ENCODE measurements around the gene AGFG1.

AGFG1 gene

GRCh38 chr2:227461811-227462461, 10.0 kb upstream of the AGFG1 start:
- Histone ChIP-seq H3K27me3 (ENCODE audit: insufficient read depth, low read length) (no peaks in the 10 kb centered on the region), H4K12ac (ENCODE audit: low read depth, low read length) (no peak overlapping the region), H2BK5ac (ENCODE audit: low read depth, low read length, poor library complexity) (no peak overlapping the region), H3K23ac (ENCODE audit: low read length) (no peak overlapping the region), H3K79me1 (ENCODE audit: low read length) (peaks cover 11% of the 10 kb centered on the region), H3K4me3 (ENCODE audit: low read depth, low read length) (no peak overlapping the region), H3K79me2 (ENCODE audit: control insufficient read depth, insufficient read depth, low read length, poor library complexity) (no peaks in the 10 kb centered on the region), H3K14ac (ENCODE audit: low read length) (no peak overlapping the region), H3K4me1 (ENCODE audit: control insufficient read depth in 1 of 2, insufficient read depth in 2 of 2, low read length in 2 of 2) (peaks cover 8 to 11% of the 10 kb centered on the region in 2 experiments), H4K91ac (ENCODE audit: low read depth, low read length) (no peak overlapping the region), H3K27ac (ENCODE audit: low read depth, low read length) (no peak overlapping the region), H4K8ac (ENCODE audit: low read depth, low read length) (no peak overlapping the region), H3K9me3 (ENCODE audit: insufficient read depth, low read depth, low read length) (no peaks in the 10 kb centered on the region), H3K18ac (ENCODE audit: low read length) (no peak overlapping the region), H2BK12ac (ENCODE audit: low read length) (no peak overlapping the region), H3K9ac (ENCODE audit: low read length) (no peak overlapping the region), H2AK5ac (ENCODE audit: low read length) (no peak overlapping the region), H3K4ac (ENCODE audit: low read depth, low read length) (no peak overlapping the region), H2BK120ac (ENCODE audit: insufficient read depth, low read length, poor library complexity) (no peak overlapping the region), H3K4me2 (ENCODE audit: low read length) (no peak overlapping the region), H3K36me3 (ENCODE audit: control insufficient read depth in 1 of 2, insufficient read depth in 2 of 2, low read length in 2 of 2) (no peaks in the 10 kb centered on the region), H2AFZ (ENCODE audit: insufficient read depth, low read length, poor library complexity) (no peak overlapping the region)
- no CpG with 5 or more reads among the region's 4 CpGs for WGBS (ENCODE audit: extremely low coverage, insufficient coverage, insufficient read length)
- peak in 1 of 2 donors; percentile 51 for DNase-seq

GRCh38 chr2:227462462-227462951, 9.4 kb upstream of the AGFG1 start:
- peak; percentile 81 to 83 for DNase-seq
- Histone ChIP-seq H3K4me2 (ENCODE audit: low read length) (no peak overlapping the region), H4K91ac (ENCODE audit: low read depth, low read length) (no peak overlapping the region), H3K9ac (ENCODE audit: low read length) (no peak overlapping the region), H2BK12ac (ENCODE audit: low read length) (no peak overlapping the region), H4K12ac (ENCODE audit: low read depth, low read length) (no peak overlapping the region), H3K27me3 (ENCODE audit: insufficient read depth, low read length) (no peaks in the 10 kb centered on the region), H3K27ac (ENCODE audit: low read depth, low read length) (no peak overlapping the region), H3K4me3 (ENCODE audit: low read depth, low read length) (no peak overlapping the region), H3K79me1 (ENCODE audit: low read length) (peaks cover 15% of the 10 kb centered on the region), H3K4ac (ENCODE audit: low read depth, low read length) (no peak overlapping the region), H3K36me3 (ENCODE audit: control insufficient read depth in 1 of 2, insufficient read depth in 2 of 2, low read length in 2 of 2) (no peaks in the 10 kb centered on the region), H2BK5ac (ENCODE audit: low read depth, low read length, poor library complexity) (no peak overlapping the region), H3K14ac (ENCODE audit: low read length) (no peak overlapping the region), H3K4me1 (ENCODE audit: control insufficient read depth in 1 of 2, insufficient read depth in 2 of 2, low read length in 2 of 2) (peaks cover 10 to 13% of the 10 kb centered on the region in 2 experiments), H3K18ac (ENCODE audit: low read length) (no peak overlapping the region), H4K8ac (ENCODE audit: low read depth, low read length) (no peak overlapping the region), H3K79me2 (ENCODE audit: control insufficient read depth, insufficient read depth, low read length, poor library complexity) (no peaks in the 10 kb centered on the region), H2AK5ac (ENCODE audit: low read length) (no peak overlapping the region), H2BK120ac (ENCODE audit: insufficient read depth, low read length, poor library complexity) (no peak overlapping the region), H3K23ac (ENCODE audit: low read length) (no peak overlapping the region), H2AFZ (ENCODE audit: insufficient read depth, low read length, poor library complexity) (no peak overlapping the region), H3K9me3 (ENCODE audit: insufficient read depth, low read depth, low read length) (no peaks in the 10 kb centered on the region)
- WGBS (ENCODE audit: extremely low coverage, insufficient coverage, insufficient read length): no CpG with 5 or more reads among the region's 6 CpGs

DNA sequence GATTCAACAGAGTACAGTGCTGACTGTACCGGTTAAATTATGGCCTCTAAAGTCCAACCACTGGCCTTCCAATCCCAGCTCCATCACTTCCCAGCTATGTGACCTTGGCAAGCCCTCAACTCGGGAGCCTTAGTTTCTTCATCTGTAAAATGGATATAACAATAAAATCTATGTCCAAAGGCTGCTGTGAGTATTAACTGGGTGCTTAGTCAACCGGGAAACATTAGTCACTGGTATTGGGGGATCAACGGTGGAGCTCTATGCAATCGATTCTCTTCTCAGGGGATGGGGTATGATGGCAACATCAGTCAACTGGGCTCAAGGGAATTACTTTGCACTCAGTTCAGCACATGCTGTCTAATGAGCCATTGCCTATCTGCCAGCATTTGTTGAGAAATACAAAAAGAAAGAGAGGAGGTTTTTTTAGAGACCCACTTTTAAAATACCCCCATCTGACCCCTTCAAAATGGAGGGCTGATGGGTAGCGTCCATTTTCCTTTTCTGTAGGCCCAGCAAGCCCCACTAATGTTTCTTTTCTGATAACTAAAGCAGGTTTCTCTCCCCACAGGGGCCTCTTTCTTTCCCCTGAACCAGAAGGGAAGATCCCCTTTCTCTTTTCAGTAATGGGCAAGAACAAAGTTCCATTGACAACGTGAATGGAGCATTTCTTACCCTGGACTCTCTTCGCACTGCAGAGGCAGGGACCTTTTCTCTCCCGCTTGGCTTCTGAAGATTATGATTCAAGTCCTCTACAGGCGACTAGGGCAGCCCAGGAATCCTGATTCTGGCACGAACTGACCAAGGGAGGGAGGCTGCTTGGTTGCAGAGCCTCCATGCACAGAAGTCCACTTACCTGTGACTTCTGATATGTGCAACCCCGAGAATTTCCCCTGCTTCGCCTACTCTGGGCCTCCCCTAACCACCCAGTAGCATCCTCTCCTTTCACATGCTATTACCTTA, 8.7 kb upstream of the AGFG1 start:
- Histone ChIP-seq H3K27me3 (ENCODE audit: insufficient read depth, low read length) (no peaks in the 10 kb centered on the region), H4K91ac (ENCODE audit: low read depth, low read length) (no peak overlapping the region), H3K18ac (ENCODE audit: low read length) (no peak overlapping the region), H2BK12ac (ENCODE audit: low read length) (no peak overlapping the region), H3K4me3 (ENCODE audit: low read depth, low read length) (no peak overlapping the region), H3K79me2 (ENCODE audit: control insufficient read depth, insufficient read depth, low read length, poor library complexity) (no peaks in the 10 kb centered on the region), H2BK5ac (ENCODE audit: low read depth, low read length, poor library complexity) (no peak overlapping the region), H3K9ac (ENCODE audit: low read length) (no peak overlapping the region), H3K9me3 (ENCODE audit: insufficient read depth, low read depth, low read length) (no peaks in the 10 kb centered on the region), H3K14ac (ENCODE audit: low read length) (no peak overlapping the region), H4K8ac (ENCODE audit: low read depth, low read length) (peak overlapping the region; percentile 20), H3K27ac (ENCODE audit: low read depth, low read length) (no peak overlapping the region), H3K4ac (ENCODE audit: low read depth, low read length) (no peak overlapping the region), H2AFZ (ENCODE audit: insufficient read depth, low read length, poor library complexity) (no peak overlapping the region), H2AK5ac (ENCODE audit: low read length) (no peak overlapping the region), H3K79me1 (ENCODE audit: low read length) (peaks cover 15% of the 10 kb centered on the region), H3K23ac (ENCODE audit: low read length) (no peak overlapping the region), H3K4me1 (ENCODE audit: control insufficient read depth in 1 of 2, insufficient read depth in 2 of 2, low read length in 2 of 2) (peaks cover 10 to 13% of the 10 kb centered on the region in 2 experiments), H3K4me2 (ENCODE audit: low read length) (no peak overlapping the region), H4K12ac (ENCODE audit: low read depth, low read length) (no peak overlapping the region), H3K36me3 (ENCODE audit: control insufficient read depth in 1 of 2, insufficient read depth in 2 of 2, low read length in 2 of 2) (no peaks in the 10 kb centered on the region), H2BK120ac (ENCODE audit: insufficient read depth, low read length, poor library complexity) (no peak overlapping the region)
- no peak for DNase-seq
- no CpG with 5 or more reads among the region's 13 CpGs for WGBS (ENCODE audit: extremely low coverage, insufficient coverage, insufficient read length)

DNA sequence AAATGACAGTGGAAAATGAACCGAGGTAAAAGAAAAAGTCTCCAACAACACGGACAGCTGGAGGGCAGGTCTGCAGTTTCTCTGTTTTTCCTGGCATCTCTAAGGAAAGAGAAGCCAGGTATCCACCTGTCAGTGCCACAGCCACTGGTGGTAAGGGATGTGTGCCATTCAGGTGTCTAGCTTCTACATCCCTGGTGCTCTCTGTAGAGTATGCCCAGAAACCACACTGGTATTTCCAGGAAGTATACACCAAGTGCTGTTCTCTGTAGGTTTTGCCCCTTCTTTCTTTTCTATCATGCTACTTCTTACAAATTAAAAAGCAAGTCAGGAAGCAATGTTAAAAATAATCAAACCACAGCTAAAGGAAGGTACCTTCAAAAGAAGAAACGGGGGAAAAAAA, 7.6 kb upstream of the AGFG1 start:
- Histone ChIP-seq H4K8ac (ENCODE audit: low read depth, low read length) (no peak overlapping the region), H3K4me1 (ENCODE audit: control insufficient read depth in 1 of 2, insufficient read depth in 2 of 2, low read length in 2 of 2) (peaks cover 10 to 13% of the 10 kb centered on the region in 2 experiments), H2AK5ac (ENCODE audit: low read length) (peak overlapping the region; percentile 40), H3K18ac (ENCODE audit: low read length) (no peak overlapping the region), H2AFZ (ENCODE audit: insufficient read depth, low read length, poor library complexity) (no peak overlapping the region), H4K91ac (ENCODE audit: low read depth, low read length) (peak overlapping the region; percentile 44), H2BK5ac (ENCODE audit: low read depth, low read length, poor library complexity) (peak overlapping the region; percentile 70), H3K4ac (ENCODE audit: low read depth, low read length) (no peak overlapping the region), H3K79me2 (ENCODE audit: control insufficient read depth, insufficient read depth, low read length, poor library complexity) (no peaks in the 10 kb centered on the region), H3K4me3 (ENCODE audit: low read depth, low read length) (no peak overlapping the region), H3K9ac (ENCODE audit: low read length) (no peak overlapping the region), H3K27me3 (ENCODE audit: insufficient read depth, low read length) (no peaks in the 10 kb centered on the region), H2BK12ac (ENCODE audit: low read length) (peak overlapping the region; percentile 47), H3K14ac (ENCODE audit: low read length) (peak overlapping the region; percentile 28), H3K9me3 (ENCODE audit: insufficient read depth, low read depth, low read length) (no peaks in the 10 kb centered on the region), H3K4me2 (ENCODE audit: low read length) (no peak overlapping the region), H4K12ac (ENCODE audit: low read depth, low read length) (no peak overlapping the region), H3K23ac (ENCODE audit: low read length) (no peak overlapping the region), H3K79me1 (ENCODE audit: low read length) (peaks cover 15% of the 10 kb centered on the region), H2BK120ac (ENCODE audit: insufficient read depth, low read length, poor library complexity) (no peak overlapping the region), H3K27ac (ENCODE audit: low read depth, low read length) (no peak overlapping the region), H3K36me3 (ENCODE audit: control insufficient read depth in 1 of 2, insufficient read depth in 2 of 2, low read length in 2 of 2) (no peaks in the 10 kb centered on the region)
- no peak for DNase-seq
- no CpG with 5 or more reads among the region's 3 CpGs for WGBS (ENCODE audit: extremely low coverage, insufficient coverage, insufficient read length)
